Activated T-helper 1 cell treated with anti-CD3 and anti-CD28 coated beads, Interleukin-2, amount 50 U/mL, for 16 hours (primary cell): ENCODE data around the gene ROBO1.
"Not testable (repeated sequence)": the region's sequence is repeated elsewhere in the genome, so short reads cannot be mapped to it uniquely, and the experiment has no call there.

Source experiments
- DNase-seq, 2 donors: peaks; one replicate each; pipeline ENCODE4 v3.0.0-alpha.2; 2020; ENCODE audit warnings: low read depth in 1 of 2, low spot score in 1 of 2

Gene ROBO1

DNA sequence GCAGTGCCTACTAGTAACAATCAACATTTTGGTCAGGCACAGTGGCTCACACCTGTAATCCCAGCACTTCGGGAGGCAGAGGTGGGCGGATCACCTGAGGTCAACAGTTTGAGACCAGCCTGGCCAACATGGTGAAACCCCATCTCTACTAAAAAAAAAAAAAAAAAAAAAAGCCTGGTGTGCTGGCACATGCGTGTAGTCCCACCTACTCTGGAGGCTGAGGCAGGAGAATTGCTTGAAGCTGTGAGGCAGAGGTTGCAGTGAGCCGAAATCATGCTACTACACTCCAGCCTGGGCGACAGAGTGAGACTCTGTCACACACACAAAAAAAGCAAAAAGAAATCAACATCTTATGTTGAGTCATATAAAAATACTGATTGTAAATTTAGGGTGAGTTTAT, 1043.4 kb downstream of the ROBO1 start:
- DNase-seq = not testable (repeated sequence)

DNA sequence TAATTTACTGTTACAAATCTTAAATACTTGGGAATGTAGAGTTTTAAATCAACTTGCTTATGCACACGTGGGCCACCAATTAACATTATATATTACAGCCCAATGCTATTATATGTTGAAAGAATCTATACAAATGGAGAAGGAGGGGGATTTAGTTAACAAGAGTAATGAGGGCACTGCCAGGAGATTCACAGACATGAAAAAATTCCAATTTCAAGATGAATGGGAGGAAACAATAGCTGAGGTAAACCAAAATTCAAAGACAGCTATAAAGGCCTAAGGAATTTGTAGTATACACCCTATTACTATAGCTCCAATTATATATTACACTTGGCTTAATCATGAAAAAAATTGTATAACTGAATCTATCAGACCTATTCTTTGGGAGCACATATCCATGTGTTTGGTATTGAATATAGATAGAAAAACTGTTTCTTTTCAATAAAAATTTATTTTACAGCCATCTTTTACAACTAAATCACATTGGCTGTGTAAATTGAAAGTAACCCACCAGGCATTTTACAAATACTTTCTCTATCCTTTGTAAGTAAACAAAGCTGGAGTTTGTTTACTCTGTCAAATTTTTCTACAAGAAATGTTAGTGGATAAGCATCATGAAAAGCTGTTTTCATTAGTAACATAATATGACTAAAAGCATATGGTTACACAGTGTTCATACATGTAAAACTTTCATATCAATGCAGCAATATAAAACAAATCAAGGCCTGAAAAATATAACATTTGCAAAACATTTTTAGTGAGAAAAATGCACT, 1045.8 kb downstream of the ROBO1 start:
- no peak for DNase-seq

GRCh38 chr3:78718707-78719106, 1049.1 kb downstream of the ROBO1 start:
- no peak for DNase-seq

DNA sequence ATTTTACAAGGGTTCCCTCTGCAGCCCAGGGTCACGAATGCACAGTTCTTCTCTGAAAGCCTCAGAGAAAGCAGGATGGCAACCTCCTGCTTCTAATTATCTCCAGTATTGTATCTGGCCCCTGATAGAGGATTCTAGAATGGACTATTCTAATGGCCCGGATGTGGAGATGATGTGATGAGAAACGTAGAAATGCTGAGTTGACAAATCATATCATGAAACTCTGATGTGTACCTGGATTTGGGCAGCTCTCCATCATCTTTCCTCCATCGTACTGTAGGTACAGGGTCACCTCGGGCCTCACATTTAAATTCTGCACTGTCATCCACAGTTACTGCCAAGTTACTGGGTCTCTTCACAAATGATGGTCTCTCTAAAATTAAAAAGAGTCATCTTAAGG, 1050.8 kb downstream of the ROBO1 start:
- DNase-seq = no peak

GRCh38 chr3:78712941-78713340, 1054.9 kb downstream of the ROBO1 start:
- no peak for DNase-seq

GRCh38 chr3:78712270-78712669, 1055.5 kb downstream of the ROBO1 start:
- no peak for DNase-seq

- DNase-seq = no peak
Observed at GRCh38 chr3:78708565-78709073, 1059.2 kb downstream of the ROBO1 start.

GRCh38 chr3:78707609-78708008, 1060.2 kb downstream of the ROBO1 start:
- DNase-seq = no peak

DNA sequence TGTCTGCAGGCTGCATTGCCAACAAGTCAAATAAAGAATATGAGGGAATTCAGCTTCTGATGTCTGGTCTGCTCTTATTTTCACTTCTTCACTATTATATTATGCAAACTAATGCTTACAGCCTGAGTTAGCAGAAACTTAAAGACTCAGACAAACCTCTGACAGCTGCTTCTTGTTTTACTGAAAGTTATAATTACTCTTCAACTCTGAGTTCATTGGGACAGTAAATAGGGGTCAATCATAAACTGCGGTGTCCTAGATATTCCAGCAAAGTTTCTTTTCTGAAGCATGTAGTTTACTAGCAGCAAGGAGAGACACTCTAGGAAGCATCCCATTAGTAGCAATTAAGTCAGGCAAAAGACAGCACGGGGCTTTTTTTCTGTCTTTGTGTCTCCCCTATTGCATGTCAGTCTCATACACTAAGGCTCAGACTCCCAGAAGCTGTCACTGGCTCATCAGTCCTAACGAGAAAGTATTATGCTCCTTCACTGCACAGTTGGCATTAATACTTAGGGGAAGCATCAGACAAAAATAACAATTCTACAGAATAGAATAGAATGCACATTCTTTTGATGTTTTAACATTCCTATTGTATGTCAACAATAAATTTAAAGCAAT, 1060.8 kb downstream of the ROBO1 start:
- DNase-seq = no peak

DNA sequence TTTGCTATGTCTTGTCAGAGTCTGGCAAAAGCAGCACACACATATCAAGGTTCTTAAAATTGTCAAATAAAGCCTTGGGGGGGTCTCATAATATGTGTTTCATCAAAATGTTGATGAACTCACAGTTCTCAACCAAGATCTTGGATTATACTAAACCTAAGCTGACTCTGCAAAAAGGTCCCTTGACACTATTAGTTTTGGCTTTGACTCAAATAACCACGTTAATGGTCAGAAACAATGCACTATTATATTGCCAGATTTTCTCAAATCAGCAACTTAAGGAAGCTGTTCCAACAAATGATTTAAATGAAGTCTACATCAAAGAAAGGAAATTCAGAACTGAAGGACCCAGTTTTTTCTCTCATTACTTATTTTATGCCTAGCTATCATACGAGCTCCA, 1063.9 kb downstream of the ROBO1 start:
- DNase-seq = no peak

DNA sequence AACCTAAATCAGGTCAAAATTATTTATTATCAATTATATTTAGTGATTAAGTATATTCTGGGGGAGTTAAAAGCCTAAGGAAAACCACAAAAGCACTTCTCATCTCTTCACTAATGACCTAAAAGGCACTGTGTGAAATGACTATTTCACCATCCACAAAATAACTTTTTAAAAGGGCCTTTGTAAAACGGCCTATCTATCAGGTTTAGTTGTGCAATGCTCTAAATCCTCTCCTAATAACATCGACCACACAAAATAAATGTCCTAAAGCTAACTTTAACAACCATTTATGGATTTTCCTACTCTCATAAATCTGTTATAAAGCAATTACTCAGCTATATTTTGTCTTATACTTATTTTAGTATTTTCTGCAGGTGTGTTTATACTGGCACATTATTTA, 1066.3 kb downstream of the ROBO1 start:
- no peak for DNase-seq

- DNase-seq = no peak
Observed at GRCh38 chr3:78698431-78698830, 1069.4 kb downstream of the ROBO1 start.

- DNase-seq = no peak
Observed at GRCh38 chr3:78697426-78697825, 1070.4 kb downstream of the ROBO1 start.

- no peak for DNase-seq
Observed at GRCh38 chr3:78690766-78691165, 1077.0 kb downstream of the ROBO1 start.

DNA sequence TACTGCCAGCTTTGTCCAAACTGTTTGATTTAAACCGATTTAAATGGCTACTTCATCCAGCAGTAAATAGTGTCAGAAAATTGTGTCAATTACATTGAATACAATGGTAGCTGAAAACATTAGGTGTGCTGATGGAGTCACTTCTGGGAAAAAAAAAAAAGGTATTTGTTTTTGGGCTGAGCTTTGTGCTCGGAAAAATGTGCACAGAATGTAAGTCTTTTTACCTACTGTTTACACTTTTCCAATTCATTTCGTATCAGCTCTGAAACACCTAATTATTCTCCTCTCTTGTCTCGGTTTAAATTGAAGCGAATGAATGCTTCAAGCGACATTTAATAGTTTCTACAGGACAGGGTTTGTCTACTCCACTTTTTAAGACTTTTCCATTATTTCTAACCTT, 1078.4 kb downstream of the ROBO1 start:
- no peak for DNase-seq

DNA sequence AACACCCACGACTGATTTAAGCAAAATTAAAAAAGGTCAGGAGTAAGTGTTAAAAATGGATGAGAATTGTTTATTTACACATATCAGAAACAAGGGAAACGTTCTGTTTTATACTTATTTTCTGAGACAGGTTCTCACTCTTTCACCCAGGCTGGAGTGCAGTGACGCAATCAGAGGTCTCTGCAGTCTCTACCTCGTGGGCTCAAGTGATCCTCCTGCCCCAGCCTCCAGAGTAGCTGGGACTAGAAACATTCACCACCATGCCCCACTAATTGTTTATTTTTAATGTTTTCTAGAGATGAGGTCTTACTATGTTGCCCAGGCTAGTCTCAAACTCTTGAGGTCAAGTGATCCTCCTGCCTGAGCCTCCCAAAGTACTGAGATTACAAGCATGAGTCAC, 1080.3 kb downstream of the ROBO1 start:
- no peak for DNase-seq

DNA sequence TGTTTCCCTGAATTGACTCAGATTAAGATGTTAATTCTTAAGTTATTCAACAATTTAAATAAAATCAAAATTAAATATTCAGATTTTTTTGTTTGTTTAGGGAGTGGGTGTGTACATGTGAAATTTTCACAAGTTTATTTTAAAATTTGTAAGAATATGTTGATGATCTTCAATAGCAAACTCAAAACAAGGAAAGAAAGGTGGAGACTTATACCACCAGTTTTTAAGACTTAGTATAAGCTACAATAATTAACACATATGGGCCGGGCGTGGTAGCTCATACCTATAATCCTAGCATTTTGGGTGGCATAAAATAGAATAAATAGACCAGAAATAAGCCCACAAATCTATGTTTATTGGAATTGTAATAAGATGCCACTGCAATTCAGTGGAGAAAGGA, 1084.5 kb downstream of the ROBO1 start:
- no peak for DNase-seq

GRCh38 chr3:78675119-78675805, 1092.5 kb downstream of the ROBO1 start:
- DNase-seq = not testable (repeated sequence)

DNA sequence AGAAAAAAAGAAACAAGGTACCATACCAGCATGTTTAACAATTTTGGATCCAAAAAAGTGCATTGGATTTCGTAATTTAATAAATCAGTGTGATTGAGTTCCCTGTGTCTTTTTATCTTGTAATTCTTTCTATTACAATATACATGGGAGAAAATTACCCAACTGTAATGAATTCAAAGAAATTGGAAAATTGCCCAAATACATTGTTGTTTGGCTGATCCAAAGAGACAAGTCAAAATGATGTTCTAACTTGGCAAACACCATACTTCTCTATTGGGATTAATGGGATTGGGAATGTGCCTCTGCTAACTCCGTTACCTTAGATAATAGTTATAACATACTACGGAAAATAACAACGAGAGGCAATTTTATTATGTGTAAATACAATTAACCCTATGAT, 1097.1 kb downstream of the ROBO1 start:
- DNase-seq = no peak

GRCh38 chr3:78670094-78670493, 1097.7 kb downstream of the ROBO1 start:
- no peak for DNase-seq

- no peak for DNase-seq
Observed at GRCh38 chr3:78668302-78668701, 1099.5 kb downstream of the ROBO1 start.

DNA sequence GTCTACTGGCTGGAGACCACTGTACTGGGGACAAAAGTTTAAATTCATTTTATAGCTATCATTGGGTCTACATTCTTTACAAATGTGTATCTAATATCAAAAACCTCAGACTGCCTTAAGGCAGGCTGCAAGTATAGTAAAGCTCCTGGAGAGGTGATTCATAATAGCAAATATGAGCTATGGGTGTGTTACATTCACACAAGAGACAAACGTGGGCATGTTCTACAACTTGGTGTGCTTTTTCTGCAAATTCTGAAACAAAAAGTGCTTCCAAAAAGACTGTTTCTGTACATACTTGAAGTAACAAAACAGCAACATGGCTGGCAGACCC, 1101.4 kb downstream of the ROBO1 start:
- DNase-seq = no peak
